GM12801 (cell line): ENCODE results near the gene NHSL2.

Experiments
- TF ChIP-seq, protein P1 (sequence below): IDR thresholded peaks from one replicate; pipeline ENCODE4 v1.5.1; 2011; ENCODE audit warnings: control low read depth; ENCODE audit not compliant: insufficient read length; ENCODE audit errors: extremely low read depth

NHSL2 gene

GRCh38 chrX:71910643-71910985, at the start of gene NHSL2:
Gene NHSL2 (plus strand): TSS chrX:71910845.
- TF ChIP-seq, protein P1, sequence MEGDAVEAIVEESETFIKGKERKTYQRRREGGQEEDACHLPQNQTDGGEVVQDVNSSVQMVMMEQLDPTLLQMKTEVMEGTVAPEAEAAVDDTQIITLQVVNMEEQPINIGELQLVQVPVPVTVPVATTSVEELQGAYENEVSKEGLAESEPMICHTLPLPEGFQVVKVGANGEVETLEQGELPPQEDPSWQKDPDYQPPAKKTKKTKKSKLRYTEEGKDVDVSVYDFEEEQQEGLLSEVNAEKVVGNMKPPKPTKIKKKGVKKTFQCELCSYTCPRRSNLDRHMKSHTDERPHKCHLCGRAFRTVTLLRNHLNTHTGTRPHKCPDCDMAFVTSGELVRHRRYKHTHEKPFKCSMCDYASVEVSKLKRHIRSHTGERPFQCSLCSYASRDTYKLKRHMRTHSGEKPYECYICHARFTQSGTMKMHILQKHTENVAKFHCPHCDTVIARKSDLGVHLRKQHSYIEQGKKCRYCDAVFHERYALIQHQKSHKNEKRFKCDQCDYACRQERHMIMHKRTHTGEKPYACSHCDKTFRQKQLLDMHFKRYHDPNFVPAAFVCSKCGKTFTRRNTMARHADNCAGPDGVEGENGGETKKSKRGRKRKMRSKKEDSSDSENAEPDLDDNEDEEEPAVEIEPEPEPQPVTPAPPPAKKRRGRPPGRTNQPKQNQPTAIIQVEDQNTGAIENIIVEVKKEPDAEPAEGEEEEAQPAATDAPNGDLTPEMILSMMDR: no peak

GRCh38 chrX:71867680-71868079, 43.0 kb upstream of the NHSL2 start:
- TF ChIP-seq, protein P1: no peak

GRCh38 chrX:71870208-71871098, 40.2 kb upstream of the NHSL2 start:
- TF ChIP-seq, protein P1: no peak

GRCh38 chrX:71871367-71871766, 39.3 kb upstream of the NHSL2 start:
- TF ChIP-seq, protein P1: no peak

- TF ChIP-seq, protein P1: no peak
Observed at GRCh38 chrX:71872542-71873458, 37.8 kb upstream of the NHSL2 start.

DNA sequence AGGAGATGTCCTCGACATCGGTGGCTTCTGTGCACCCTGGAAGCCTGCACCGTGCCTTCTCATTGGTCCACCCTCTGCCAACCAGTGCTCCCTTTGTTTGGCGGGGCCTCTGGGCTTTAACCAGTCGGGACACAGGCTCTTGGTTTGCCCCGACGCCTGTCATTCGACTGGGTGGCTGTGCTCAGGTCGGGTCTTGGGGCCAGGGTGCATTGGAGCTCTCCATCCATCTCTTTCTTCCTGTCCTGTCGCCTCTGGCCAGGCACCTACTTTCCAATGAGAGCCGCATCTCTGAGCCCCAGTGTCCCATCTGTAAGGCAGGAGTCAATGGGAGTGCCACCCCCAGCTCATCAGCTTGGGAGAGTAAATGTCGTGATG, 37.2 kb upstream of the NHSL2 start:
- TF ChIP-seq, protein P1: no peak

GRCh38 chrX:71885099-71885498, 25.5 kb upstream of the NHSL2 start:
- TF ChIP-seq, protein P1: no peak
